Glomerular visceral epithelial cell (primary cell): ENCODE measurements around the gene GFRA1.
"Not testable (repeated sequence)": the region's sequence is repeated elsewhere in the genome, so short reads cannot be mapped to it uniquely, and the experiment has no call there.

Experiments used
- DNase-seq: peaks from one replicate; pipeline ENCODE4 v3.0.0-alpha.2; 2016; ENCODE audit errors: extremely low spot score

The GFRA1 gene

GRCh38 chr10:116070743-116071320 lies 202.2 kb downstream of the GFRA1 start:
- DNase-seq, result no peak

GRCh38 chr10:116069856-116070255 lies 203.2 kb downstream of the GFRA1 start:
- no peak for DNase-seq

GRCh38 chr10:116067825-116068224 lies 205.2 kb downstream of the GFRA1 start:
- DNase-seq, result no peak

GRCh38 chr10:116063107-116063506 lies 209.9 kb downstream of the GFRA1 start:
- DNase-seq, result no peak

GRCh38 chr10:116060864-116061263 lies 212.1 kb downstream of the GFRA1 start:
- no peak for DNase-seq

- DNase-seq, result no peak
Observed at GRCh38 chr10:116059320-116059719, 213.7 kb downstream of the GFRA1 start.

GRCh38 chr10:116056445-116057293 lies 216.3 kb downstream of the GFRA1 start:
- DNase-seq, result no peak

GRCh38 chr10:116055917-116056252 lies 217.1 kb downstream of the GFRA1 start:
- no peak for DNase-seq

GRCh38 chr10:116055252-116055916 lies 217.6 kb downstream of the GFRA1 start:
- no peak for DNase-seq

- DNase-seq, result peak; percentile 32
Observed at GRCh38 chr10:116053910-116054309, 219.1 kb downstream of the GFRA1 start.

- not testable (repeated sequence) for DNase-seq
Observed at GRCh38 chr10:116053009-116053730, 219.8 kb downstream of the GFRA1 start.

GRCh38 chr10:116052522-116052921 lies 220.5 kb downstream of the GFRA1 start:
- DNase-seq, result not testable (repeated sequence)

GRCh38 chr10:116049974-116050304 lies 223.1 kb downstream of the GFRA1 start:
- no peak for DNase-seq

GRCh38 chr10:116049158-116049973 lies 223.6 kb downstream of the GFRA1 start:
- no peak for DNase-seq

GRCh38 chr10:116045366-116046356 lies 227.3 kb downstream of the GFRA1 start:
- DNase-seq, result no peak

- DNase-seq, result peak; percentile 50
Observed at GRCh38 chr10:116044801-116045248, 228.2 kb downstream of the GFRA1 start.

- DNase-seq, result no peak
Observed at GRCh38 chr10:116043861-116044260, 229.1 kb downstream of the GFRA1 start.

- DNase-seq, result no peak
Observed at GRCh38 chr10:116043304-116043703, 229.7 kb downstream of the GFRA1 start.

GRCh38 chr10:116041948-116042347 lies 231.1 kb downstream of the GFRA1 start:
- DNase-seq, result no peak

- no peak for DNase-seq
Observed at GRCh38 chr10:116039612-116040011, 233.4 kb downstream of the GFRA1 start.
